ENCODE data around the gene WWOX. TPM values are rescaled to one million over a fixed set of nuclear protein-coding genes. Genes with fewer than 3 reads are reported as not detected.

WWOX gene
- total and polyA plus RNA-seq, 3 donors from 2014 or later: 20.6 to 76.7 (median 64.1) TPM

- Histone ChIP-seq H3K4me1 (no peaks in the 10 kb centered on the region), H3K27ac (no peak overlapping the region), H3K36me3 (ENCODE audit: low read depth, missing control alignments) (no peaks in the 10 kb centered on the region), H3K9me3 (no peaks in the 10 kb centered on the region), H3K4me3 (no peak overlapping the region), H3K27me3 (no peaks in the 10 kb centered on the region)
- TF ChIP-seq POLR2A (IDR thresholded peaks at IDR 0.05): no peak
- TF ChIP-seq CTCF (IDR thresholded peaks at IDR 0.05): no peak
- DNase-seq: no peak
- WGBS, 2 donors: 97 to 98% methylated on average over 2 of the region's 2 CpGs
- intact Hi-C loops (cut with DNase I; ENCODE audit: low total_unique reads): no loop called here
Observed at GRCh38 chr16:78696797-78697196, 597.3 kb downstream of the WWOX start.

GRCh38 chr16:78697426-78697825 lies 598.0 kb downstream of the WWOX start:
- no peaks in the 10 kb centered on the region for H3K36me3 ChIP-seq (ENCODE audit: low read depth, missing control alignments)
- intact Hi-C loops (cut with DNase I; ENCODE audit: low total_unique reads): no loop called here
- no peak overlapping the region for H3K4me3 ChIP-seq
- WGBS, 2 donors: 95 to 96% methylated on average over 5 of the region's 5 CpGs
- H3K9me3 ChIP-seq: no peaks in the 10 kb centered on the region
- no peaks in the 10 kb centered on the region for H3K4me1 ChIP-seq
- H3K27ac ChIP-seq: no peak overlapping the region
- no peak for DNase-seq
- H3K27me3 ChIP-seq: no peaks in the 10 kb centered on the region
- TF ChIP-seq POLR2A (IDR thresholded peaks at IDR 0.05): no peak
- TF ChIP-seq CTCF (IDR thresholded peaks at IDR 0.05): no peak

- no peaks in the 10 kb centered on the region for H3K36me3 ChIP-seq (ENCODE audit: low read depth, missing control alignments)
- DNase-seq: no peak
- H3K27me3 ChIP-seq: no peaks in the 10 kb centered on the region
- H3K9me3 ChIP-seq: no peaks in the 10 kb centered on the region
- no peak overlapping the region for H3K4me3 ChIP-seq
- no peak for TF ChIP-seq CTCF (IDR thresholded peaks at IDR 0.05)
- no peak for TF ChIP-seq POLR2A (IDR thresholded peaks at IDR 0.05)
- intact Hi-C loops (cut with DNase I; ENCODE audit: low total_unique reads): no loop called here
- WGBS, 2 donors: 89 to 90% methylated on average over 3 of the region's 3 CpGs
- H3K4me1 ChIP-seq: no peaks in the 10 kb centered on the region
- no peak overlapping the region for H3K27ac ChIP-seq
Observed at GRCh38 chr16:78703936-78704335, 604.5 kb downstream of the WWOX start.

- DNase-seq: no peak
- H3K4me1 ChIP-seq: no peaks in the 10 kb centered on the region
- no peaks in the 10 kb centered on the region for H3K36me3 ChIP-seq (ENCODE audit: low read depth, missing control alignments)
- TF ChIP-seq POLR2A (IDR thresholded peaks at IDR 0.05) (no peak), CTCF (IDR thresholded peaks at IDR 0.05) (no peak)
- no peaks in the 10 kb centered on the region for H3K9me3 ChIP-seq
- no peaks in the 10 kb centered on the region for H3K27me3 ChIP-seq
- 81 to 85% methylated on average over 6 of the region's 6 CpGs for WGBS, 2 donors
- H3K4me3 ChIP-seq: no peak overlapping the region
- H3K27ac ChIP-seq: no peak overlapping the region
- intact Hi-C loops (cut with DNase I; ENCODE audit: low total_unique reads): no loop called here
Observed at GRCh38 chr16:78704416-78704815, 605.0 kb downstream of the WWOX start.

- no peaks in the 10 kb centered on the region for H3K27me3 ChIP-seq
- TF ChIP-seq CTCF (IDR thresholded peaks at IDR 0.05) (peak in 1 of 3 experiments; percentile 30), POLR2A (IDR thresholded peaks at IDR 0.05) (no peak)
- H3K27ac ChIP-seq: no peak overlapping the region
- H3K9me3 ChIP-seq: no peaks in the 10 kb centered on the region
- H3K36me3 ChIP-seq (ENCODE audit: low read depth, missing control alignments): no peaks in the 10 kb centered on the region
- 70 to 75% methylated on average over 2 of the region's 2 CpGs for WGBS, 2 donors
- no peak for DNase-seq
- intact Hi-C loops (cut with DNase I; ENCODE audit: low total_unique reads): no loop called here
- no peak overlapping the region for H3K4me3 ChIP-seq
- H3K4me1 ChIP-seq: no peaks in the 10 kb centered on the region
Observed at GRCh38 chr16:78705694-78706093, 606.2 kb downstream of the WWOX start.
